ENCODE measurements around the gene LRRC41.

LRRC41 gene

DNA sequence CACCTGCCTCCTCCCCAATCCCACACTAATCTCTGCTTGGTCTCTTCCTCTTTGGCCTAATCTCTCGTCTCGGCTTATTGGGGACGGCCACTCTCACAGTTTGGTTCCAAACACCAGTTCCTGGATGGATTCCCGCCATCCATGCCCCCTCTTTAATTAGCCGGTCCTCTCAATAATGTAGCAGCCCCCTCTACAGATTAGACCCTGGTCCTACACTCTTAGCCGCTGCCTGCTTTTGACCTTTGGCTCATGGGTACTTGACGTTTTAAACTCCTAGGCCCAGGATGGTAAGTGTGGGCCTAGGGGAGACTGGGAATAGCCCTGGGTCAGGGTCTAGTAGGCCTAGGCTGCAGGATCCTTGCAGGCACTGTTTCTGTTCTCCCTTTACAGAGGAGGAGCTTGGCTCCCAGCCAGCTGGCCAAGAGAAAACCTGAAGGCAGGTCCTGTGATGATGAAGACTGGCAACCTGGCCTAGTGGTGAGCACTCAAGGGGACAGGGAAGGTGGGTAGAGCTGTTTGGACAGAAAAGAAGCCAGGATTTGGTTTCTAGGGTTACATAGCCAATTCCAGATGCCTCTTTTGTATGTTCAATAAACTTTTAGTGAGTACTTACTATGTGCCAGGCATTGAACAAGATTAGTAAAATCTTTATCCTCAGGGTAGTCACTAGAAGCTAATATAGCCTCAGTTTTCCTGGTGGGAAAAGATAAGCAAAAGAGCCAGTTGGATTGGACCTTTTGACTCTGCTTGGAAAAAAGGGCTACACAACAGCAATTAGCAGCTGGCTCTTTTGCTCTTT, 55.1 kb downstream of the LRRC41 start (continued):
- no peak for TF ChIP-seq INSM2 (tag by site-specific recombination; IDR thresholded peaks at IDR 0.05)
- TF ChIP-seq ZNF274 (IDR thresholded peaks at IDR 0.05; ENCODE audit: low read length): no peak
- TF ChIP-seq ZNF274 (tag by site-specific recombination; IDR thresholded peaks at IDR 0.05; ENCODE audit: borderline replicate concordance): no peak
- TF ChIP-seq BCL11A (tag by site-specific recombination; IDR thresholded peaks at IDR 0.05; ENCODE audit: low read depth): no peak
- no peak for TF ChIP-seq ZFHX2 (tag by site-specific recombination; conservative IDR thresholded peaks at IDR 0.05)
- TF ChIP-seq ZNF530 (tag by site-specific recombination; IDR thresholded peaks at IDR 0.05; ENCODE audit: low read depth): no peak
- TF ChIP-seq ZNF2 (tag by site-specific recombination; IDR thresholded peaks at IDR 0.05): peak; percentile 25; the same call in 1 of the 2 replicates
- peak; percentile 65; the same call in 1 of the 2 replicates for TF ChIP-seq ZNF660 (tag by site-specific recombination; IDR thresholded peaks at IDR 0.05)
- no peak for TF ChIP-seq ZNF266 (tag by site-specific recombination; IDR thresholded peaks at IDR 0.05; ENCODE audit: low read depth)
- TF ChIP-seq SETDB1 (IDR thresholded peaks at IDR 0.05; ENCODE audit: insufficient read length, low read length): no peak
- peak; percentile 8; the same call in 1 of the 2 replicates for TF ChIP-seq IKZF3 (tag by site-specific recombination; IDR thresholded peaks at IDR 0.05)
- peak; percentile 25; the same call in 1 of the 2 replicates for TF ChIP-seq CTCF (tag by site-specific recombination; IDR thresholded peaks at IDR 0.05)
- TF ChIP-seq, protein P1, sequence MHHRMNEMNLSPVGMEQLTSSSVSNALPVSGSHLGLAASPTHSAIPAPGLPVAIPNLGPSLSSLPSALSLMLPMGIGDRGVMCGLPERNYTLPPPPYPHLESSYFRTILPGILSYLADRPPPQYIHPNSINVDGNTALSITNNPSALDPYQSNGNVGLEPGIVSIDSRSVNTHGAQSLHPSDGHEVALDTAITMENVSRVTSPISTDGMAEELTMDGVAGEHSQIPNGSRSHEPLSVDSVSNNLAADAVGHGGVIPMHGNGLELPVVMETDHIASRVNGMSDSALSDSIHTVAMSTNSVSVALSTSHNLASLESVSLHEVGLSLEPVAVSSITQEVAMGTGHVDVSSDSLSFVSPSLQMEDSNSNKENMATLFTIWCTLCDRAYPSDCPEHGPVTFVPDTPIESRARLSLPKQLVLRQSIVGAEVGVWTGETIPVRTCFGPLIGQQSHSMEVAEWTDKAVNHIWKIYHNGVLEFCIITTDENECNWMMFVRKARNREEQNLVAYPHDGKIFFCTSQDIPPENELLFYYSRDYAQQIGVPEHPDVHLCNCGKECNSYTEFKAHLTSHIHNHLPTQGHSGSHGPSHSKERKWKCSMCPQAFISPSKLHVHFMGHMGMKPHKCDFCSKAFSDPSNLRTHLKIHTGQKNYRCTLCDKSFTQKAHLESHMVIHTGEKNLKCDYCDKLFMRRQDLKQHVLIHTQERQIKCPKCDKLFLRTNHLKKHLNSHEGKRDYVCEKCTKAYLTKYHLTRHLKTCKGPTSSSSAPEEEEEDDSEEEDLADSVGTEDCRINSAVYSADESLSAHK (tag by site-specific recombination; IDR thresholded peaks at IDR 0.05): no peak
- TF ChIP-seq ZNF639 (tag by site-specific recombination; IDR thresholded peaks at IDR 0.05): no peak
- TF ChIP-seq ZNF548 (tag by site-specific recombination; IDR thresholded peaks at IDR 0.05): no peak
- TF ChIP-seq ZNF10 (tag by site-specific recombination; IDR thresholded peaks at IDR 0.05): no peak
- TF ChIP-seq OVOL3 (tag by site-specific recombination; IDR thresholded peaks at IDR 0.05): no peak
- TF ChIP-seq ZNF335 (tag by site-specific recombination; conservative IDR thresholded peaks at IDR 0.05): peak; percentile 95
- no peak for TF ChIP-seq ZNF830 (tag by site-specific recombination; IDR thresholded peaks at IDR 0.05; ENCODE audit: low read depth)
- no peak; the same call in 1 of the 2 replicates for TF ChIP-seq MZF1 (tag by site-specific recombination; IDR thresholded peaks at IDR 0.05; ENCODE audit: borderline replicate concordance)
- TF ChIP-seq ZNF433 (tag by site-specific recombination; IDR thresholded peaks at IDR 0.05; ENCODE audit: low read depth): no peak
- TF ChIP-seq ZSCAN4 (tag by site-specific recombination; IDR thresholded peaks at IDR 0.05): no peak
- TF ChIP-seq ZNF692 (tag by site-specific recombination; IDR thresholded peaks at IDR 0.05): no peak; the same call in 1 of the 2 replicates
- no peak for TF ChIP-seq ZNF19 (tag by site-specific recombination; IDR thresholded peaks at IDR 0.05; ENCODE audit: low read depth)
- no peak for TF ChIP-seq ZFP41 (tag by site-specific recombination; IDR thresholded peaks at IDR 0.05; ENCODE audit: borderline replicate concordance)
- TF ChIP-seq ZFP3 (tag by site-specific recombination; IDR thresholded peaks at IDR 0.05; ENCODE audit: low read depth): no peak
- no peak for TF ChIP-seq ZBTB7A (tag by site-specific recombination; IDR thresholded peaks at IDR 0.05; ENCODE audit: low read depth)
- TF ChIP-seq ZIC2 (tag by site-specific recombination; IDR thresholded peaks at IDR 0.05): no peak
- TF ChIP-seq RBAK (tag by site-specific recombination; IDR thresholded peaks at IDR 0.05): no peak
- no peak for TF ChIP-seq ZNF677 (tag by site-specific recombination; IDR thresholded peaks at IDR 0.05)
- no peak for TF ChIP-seq ZNF785 (tag by site-specific recombination; IDR thresholded peaks at IDR 0.05)

Data from HEK293 (cell line).